IMR-90 (cell line): Measurements from ENCODE around the gene TK2. TPM values are rescaled to one million over a fixed set of nuclear protein-coding genes. Genes with fewer than 3 reads are reported as not detected.

ENCODE experiments used
- ATAC-seq: fragments of 200-7000 bp; cut with Tn5 transposase; 2 replicates; pipeline ENCODE4 v1.9.1; 2020; ENCODE audit warnings: low read depth, mild to moderate bottlenecking, moderate library complexity
- BruUV-seq: library from RNA; stranded (reverse); fragments of 400-500 nt; replicated peaks from 2 replicates; lab custom pipeline; 2021; lab: Mats Ljungman, UMichigan
- CTCF ChIA-PET: fragments of 300-600 bp; formaldehyde crosslinking; extraction: SDS; loops from one replicate; lab custom pipeline; 2021; ENCODE audit warnings: antibody characterized with exemption; lab: Yijun Ruan, JAX
- POLR2A ChIA-PET: fragments of 300-600 bp; sonication (Branson Sonifier 250); formaldehyde crosslinking; loops from one replicate; lab custom pipeline; 2022; ENCODE audit warnings: antibody characterized with exemption; ENCODE audit not compliant: unreplicated experiment; lab: Charles Lee
- DNase-seq: peaks from one replicate; pipeline ENCODE4 v3.0.0; 2013
- H2AFZ ChIP-seq: replicated peaks from 2 replicates; pipeline ENCODE3; 2013; ENCODE audit warnings: low read length, mild to moderate bottlenecking; ENCODE audit not compliant: poor library complexity
- H2AK5ac ChIP-seq: 2 replicates; pipeline ENCODE4 v1.6.1; 2013; ENCODE audit warnings: low read depth, low read length, inconsistent platforms
- H2AK9ac ChIP-seq: replicated peaks from 2 replicates; pipeline ENCODE3; 2013; ENCODE audit warnings: mild to moderate bottlenecking, low read depth, low read length, moderate library complexity; ENCODE audit not compliant: poor library complexity
- H2BK120ac ChIP-seq: 2 replicates; pipeline ENCODE4 v1.6.1; 2013; ENCODE audit warnings: low read depth, low read length, inconsistent platforms
- H2BK15ac ChIP-seq: 3 replicates; pipeline ENCODE4 v1.6.1; 2013; ENCODE audit warnings: low read depth, low read length, inconsistent platforms
- H2BK20ac ChIP-seq: 2 replicates; pipeline ENCODE4 v1.6.1; 2013; ENCODE audit warnings: low read depth, mild to moderate bottlenecking, inconsistent platforms, low read length, moderate library complexity
- H2BK5ac ChIP-seq: 2 replicates; pipeline ENCODE4 v1.6.1; 2013; ENCODE audit warnings: mild to moderate bottlenecking, low read depth, low read length, inconsistent platforms; ENCODE audit not compliant: poor library complexity, severe bottlenecking
- H3K14ac ChIP-seq: replicated peaks from 2 replicates; pipeline ENCODE4 v1.6.1; 2013; ENCODE audit warnings: low read depth, low read length, inconsistent platforms
- H3K18ac ChIP-seq: 2 replicates; pipeline ENCODE4 v1.6.1; 2013; ENCODE audit warnings: low read depth, low read length, control low read depth
- H3K23ac ChIP-seq: 2 replicates; pipeline ENCODE4 v1.6.1; 2013; ENCODE audit warnings: low read depth, low read length, inconsistent platforms
- H3K27ac ChIP-seq: 2 replicates; pipeline ENCODE4 v1.5.1; 2013; ENCODE audit warnings: mild to moderate bottlenecking, control low read depth, low read length; ENCODE audit not compliant: insufficient read depth
- H3K27me3 ChIP-seq: 2 replicates; pipeline ENCODE4 v1.6.1; 2013; ENCODE audit warnings: low read length; ENCODE audit not compliant: control insufficient read depth, insufficient read depth
- H3K36me3 ChIP-seq: 2 replicates; pipeline ENCODE4 v1.6.1; 2013; ENCODE audit warnings: low read length, mixed read lengths; ENCODE audit not compliant: control insufficient read depth, insufficient read depth
- H3K4ac ChIP-seq: 2 replicates; pipeline ENCODE4 v1.6.1; 2013; ENCODE audit warnings: low read depth, low read length, inconsistent platforms
- H3K4me1 ChIP-seq: 2 replicates; pipeline ENCODE4 v1.6.1; 2013; ENCODE audit warnings: low read length, mixed read lengths; ENCODE audit not compliant: control insufficient read depth, insufficient read depth
- H3K4me2 ChIP-seq: 2 replicates; pipeline ENCODE4 v1.6.1; 2013; ENCODE audit warnings: low read depth, mild to moderate bottlenecking, control low read depth, low read length, moderate library complexity
- H3K4me3 ChIP-seq: 2 replicates; pipeline ENCODE4 v1.5.1; 2013; ENCODE audit warnings: low read depth, mild to moderate bottlenecking, control low read depth, low read length, moderate library complexity; ENCODE audit not compliant: insufficient read depth
- H3K56ac ChIP-seq: 2 replicates; pipeline ENCODE4 v1.6.1; 2013; ENCODE audit warnings: low read length, inconsistent platforms; ENCODE audit not compliant: insufficient read depth; ENCODE audit errors: extremely low read depth
- H3K79me1 ChIP-seq, 2 experiments: 2 replicates each; pipeline ENCODE4 v1.6.1; 2013; ENCODE audit warnings: low read length in 2 of 2, inconsistent platforms in 1 of 2, low read depth in 1 of 2
- H3K9ac ChIP-seq: 2 replicates; pipeline ENCODE4 v1.6.1; 2013; ENCODE audit warnings: low read depth, low read length, control low read depth
- H3K9me1 ChIP-seq: 2 replicates; pipeline ENCODE4 v1.6.1; 2013; ENCODE audit warnings: low read length, inconsistent platforms; ENCODE audit not compliant: insufficient read depth
- H3K9me3 ChIP-seq: 2 replicates; pipeline ENCODE4 v1.6.1; 2013; ENCODE audit warnings: low read length; ENCODE audit not compliant: control insufficient read depth, insufficient read depth
- H4K20me1 ChIP-seq: 2 replicates; pipeline ENCODE4 v1.6.1; 2013; ENCODE audit warnings: low read length, inconsistent platforms; ENCODE audit not compliant: insufficient read depth
- H4K5ac ChIP-seq: 2 replicates; pipeline ENCODE4 v1.6.1; 2013; ENCODE audit warnings: mild to moderate bottlenecking, low read depth, low read length, control low read depth
- H4K8ac ChIP-seq, 2 experiments: 2 replicates each; pipeline ENCODE4 v1.6.1; 2013; ENCODE audit warnings: low read depth in 2 of 2, low read length in 2 of 2, control low read depth in 1 of 2, inconsistent platforms in 1 of 2
- H4K91ac ChIP-seq: 2 replicates; pipeline ENCODE4 v1.6.1; 2013; ENCODE audit warnings: low read depth, low read length, inconsistent platforms; ENCODE audit not compliant: insufficient read depth
- FOS ChIP-seq: fragments of 150-350 bp; IDR thresholded peaks from 2 replicates; pipeline ENCODE4 v1.6.1; 2016; ENCODE audit warnings: low read depth, low read length
- MAFK ChIP-seq: IDR thresholded peaks from 2 replicates; pipeline ENCODE4 v1.6.1; 2012; ENCODE audit warnings: low read depth, low read length, improper control_type of control experiment
- MXI1 ChIP-seq: IDR thresholded peaks from 2 replicates; pipeline ENCODE4 v1.6.1; 2012; ENCODE audit warnings: low read depth, mild to moderate bottlenecking, low read length, moderate library complexity, borderline replicate concordance
- WGBS, 2 experiments: methylation state at CpG; one replicate each; pipeline versions ENCODE4 v1.1.5 to v1.1.7; 2013; ENCODE audit warnings: missing lambda C conversion rate in 2 of 2; ENCODE audit not compliant: insufficient read length in 1 of 2; ENCODE audit errors: extremely low coverage in 2 of 2; 5-methylcytosine and 5-hydroxymethylcytosine counted together
- dilution Hi-C: fragments of 300-500 bp; cut with HindIII; formaldehyde crosslinking; loops from one replicate; pipeline ENCODE4 v1.14.3; 2018; ENCODE audit warnings: low sequenced_read_pairs; ENCODE audit not compliant: unreplicated experiment
- in situ Hi-C: fragments of 300-500 bp; cut with MboI; formaldehyde crosslinking; loops from 3 replicates; pipeline ENCODE4 v1.14.3; 2019; ENCODE audit warnings: low sequenced_read_pairs, inconsistent platforms, mixed read lengths
- intact Hi-C: fragments of 100-400 bp; cut with micrococcal nuclease; formaldehyde crosslinking; loops from 2 replicates; pipeline ENCODE4 v1.10.0; 2022
- polyA plus RNA-seq, 3 experiments: library from polyadenylated mRNA; depleted of rRNA; stranded (reverse); fragments of >200 nt; gene quantifications; 2 replicates each; pipeline ENCODE4 v1.2.3, GENCODE V29; 2012; ENCODE audit warnings: low replicate concordance in 1 of 3
- total RNA-seq: library from RNA; depleted of rRNA; stranded (reverse); fragments of >200 nt; gene quantifications from 2 replicates; pipeline ENCODE4 v1.2.3, GENCODE V29; 2012
- TF ChIP-seq, protein P1 (sequence below): conservative IDR thresholded peaks from 2 replicates; pipeline ENCODE4 v1.5.1; 2012; ENCODE audit warnings: mild to moderate bottlenecking, low read depth, low read length, improper control_type of control experiment

TK2 gene
- total and polyA plus RNA-seq, 2 of the 4 experiments (the other 2 are of a cell fraction) = 14.7 to 16.5 TPM

DNA sequence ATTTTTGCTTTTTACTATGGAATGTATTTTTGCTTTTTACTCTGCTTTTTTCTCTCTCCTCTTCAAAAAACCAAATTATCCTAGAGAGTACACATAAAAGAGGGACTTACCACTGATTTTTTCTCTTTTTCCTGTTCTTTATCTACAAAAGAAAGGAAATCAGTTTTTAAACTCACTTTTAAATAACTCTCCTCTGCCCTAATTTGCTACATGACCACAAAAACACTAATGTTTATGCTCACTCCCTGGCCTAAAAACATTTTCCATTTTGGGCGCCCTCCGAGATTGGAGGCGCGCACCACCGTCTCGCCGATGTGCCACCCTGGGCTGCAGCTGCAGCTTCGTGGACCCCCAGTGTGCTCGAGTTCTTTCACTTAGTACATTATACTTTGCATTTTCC is 1.1 kb downstream of the TK2 start:
- Histone ChIP-seq H3K14ac (peak overlapping the region; percentile 88; the same call in 1 of the 2 replicates), H4K20me1 (no peaks in the 10 kb centered on the region), H4K8ac (peak overlapping the region; percentile 90 to 91), H3K9ac (peak overlapping the region; percentile 94), H3K4me2 (peak overlapping the region; percentile 84), H2BK5ac (peak overlapping the region; percentile 67), H4K91ac (peak overlapping the region; percentile 84), H3K9me3 (no peaks in the 10 kb centered on the region), H3K79me1 (peaks cover 33 to 40% of the 10 kb centered on the region in 2 experiments), H2AK5ac (peak overlapping the region; percentile 79), H2AFZ (peak overlapping the region; percentile 83), H3K4ac (peak overlapping the region; percentile 81), H3K27me3 (no peaks in the 10 kb centered on the region), H3K36me3 (peaks cover 2% of the 10 kb centered on the region; the same call in 1 of the 2 replicates), H2BK120ac (no peak overlapping the region), H3K23ac (peak overlapping the region; percentile 23; the same call in 1 of the 2 replicates), H2BK20ac (no peak overlapping the region), H3K4me1 (peaks cover 7% of the 10 kb centered on the region), H4K5ac (peak overlapping the region; percentile 88), H3K4me3 (peak overlapping the region; percentile 74), H2BK15ac (peak overlapping the region; percentile 12; the same call in 1 of the 3 replicates), H2AK9ac (peak overlapping the region; percentile 37), H3K9me1 (peaks cover 12% of the 10 kb centered on the region; the same call in 1 of the 2 replicates), H3K56ac (no peak overlapping the region), H3K27ac (peak overlapping the region; percentile 93), H3K18ac (no peak overlapping the region)
- in situ Hi-C loops = no loop called here
- WGBS, 2 experiments = no CpG with 5 or more reads among the region's 9 CpGs
- dilution Hi-C loops = no loop called here
- POLR2A ChIA-PET = no interaction called here
- no TSS peak for BruUV-seq
- intact Hi-C loops = no loop called here
- ATAC-seq = no peak
- CTCF ChIA-PET = no interaction called here
- TF ChIP-seq, protein P1, sequence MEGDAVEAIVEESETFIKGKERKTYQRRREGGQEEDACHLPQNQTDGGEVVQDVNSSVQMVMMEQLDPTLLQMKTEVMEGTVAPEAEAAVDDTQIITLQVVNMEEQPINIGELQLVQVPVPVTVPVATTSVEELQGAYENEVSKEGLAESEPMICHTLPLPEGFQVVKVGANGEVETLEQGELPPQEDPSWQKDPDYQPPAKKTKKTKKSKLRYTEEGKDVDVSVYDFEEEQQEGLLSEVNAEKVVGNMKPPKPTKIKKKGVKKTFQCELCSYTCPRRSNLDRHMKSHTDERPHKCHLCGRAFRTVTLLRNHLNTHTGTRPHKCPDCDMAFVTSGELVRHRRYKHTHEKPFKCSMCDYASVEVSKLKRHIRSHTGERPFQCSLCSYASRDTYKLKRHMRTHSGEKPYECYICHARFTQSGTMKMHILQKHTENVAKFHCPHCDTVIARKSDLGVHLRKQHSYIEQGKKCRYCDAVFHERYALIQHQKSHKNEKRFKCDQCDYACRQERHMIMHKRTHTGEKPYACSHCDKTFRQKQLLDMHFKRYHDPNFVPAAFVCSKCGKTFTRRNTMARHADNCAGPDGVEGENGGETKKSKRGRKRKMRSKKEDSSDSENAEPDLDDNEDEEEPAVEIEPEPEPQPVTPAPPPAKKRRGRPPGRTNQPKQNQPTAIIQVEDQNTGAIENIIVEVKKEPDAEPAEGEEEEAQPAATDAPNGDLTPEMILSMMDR = no peak
- TF ChIP-seq MAFK (no peak), MXI1 (no peak), FOS (no peak)
- DNase-seq = no peak
